Islet precursor cell (in vitro differentiated cells): Measurements from ENCODE around the gene STOX2.

Source experiments
- DNase-seq: peaks from one replicate; pipeline ENCODE4 v3.0.0-alpha.2; 2018

The STOX2 gene

GRCh38 chr4:183898456-183898855 is 6.7 kb upstream of the STOX2 start:
- no peak for DNase-seq

GRCh38 chr4:183903021-183903760 is 1.9 kb upstream of the STOX2 start:
- no peak for DNase-seq

DNA sequence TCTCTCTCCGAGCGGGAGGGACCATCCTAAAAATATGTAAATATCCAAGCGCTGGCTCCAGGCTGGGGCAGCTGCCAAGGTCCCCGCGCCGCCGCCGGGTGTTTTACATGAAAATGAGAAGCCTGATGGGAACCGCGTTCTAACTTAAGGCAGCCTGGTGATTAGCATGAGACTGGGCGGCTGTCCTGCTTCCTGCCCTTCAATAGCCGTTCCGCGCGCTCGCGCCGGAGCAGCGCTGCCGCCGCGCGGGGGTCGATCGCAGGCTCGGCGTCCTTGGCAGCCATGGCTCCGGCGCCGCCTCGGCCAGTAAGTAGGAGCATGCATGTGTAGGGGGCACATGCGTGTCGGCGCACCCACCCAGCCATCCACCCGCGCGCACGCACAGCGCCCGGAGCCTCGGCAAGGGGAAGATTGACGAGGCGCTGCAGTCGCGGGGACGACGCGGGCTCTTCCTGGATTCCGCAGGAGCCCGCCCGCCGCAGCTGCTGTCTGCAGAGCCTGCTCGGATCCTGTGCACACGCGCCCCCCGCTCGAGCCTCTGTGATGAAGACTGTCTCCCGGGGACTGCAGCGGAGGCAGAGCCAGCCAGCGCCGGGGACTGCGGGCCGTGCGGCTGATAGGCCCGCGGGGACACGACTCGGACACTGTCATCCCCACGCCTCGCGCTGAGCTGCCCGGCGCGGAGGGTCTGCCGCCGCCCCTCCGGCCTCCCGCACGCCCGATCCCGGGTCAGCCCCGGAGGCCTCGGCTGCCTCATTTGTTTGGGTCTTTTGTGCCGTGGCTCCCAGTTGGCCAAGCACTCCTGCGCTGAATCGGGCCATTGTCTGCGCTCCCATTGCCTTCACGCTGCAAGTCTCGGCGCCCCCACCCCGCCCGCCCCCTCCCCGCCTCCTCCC is 734 bp downstream of the STOX2 start:
- peak; percentile 76 for DNase-seq

DNA sequence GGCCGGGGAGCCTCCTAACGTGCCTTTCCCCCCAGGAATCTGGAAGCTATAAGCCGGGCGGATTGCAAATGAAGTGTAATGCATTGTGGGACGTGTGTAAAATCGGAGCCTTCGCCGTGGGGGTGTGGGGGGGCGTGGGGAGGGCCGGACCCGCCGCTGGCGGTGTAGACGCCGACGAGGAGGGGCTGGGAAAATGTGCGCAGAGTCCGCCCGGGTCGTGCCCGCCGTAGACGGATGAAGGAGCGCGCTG is 1.3 kb downstream of the STOX2 start:
- DNase-seq = no peak

GRCh38 chr4:183906739-183907651 is 1.9 kb downstream of the STOX2 start:
- DNase-seq = peak; percentile 72

DNA sequence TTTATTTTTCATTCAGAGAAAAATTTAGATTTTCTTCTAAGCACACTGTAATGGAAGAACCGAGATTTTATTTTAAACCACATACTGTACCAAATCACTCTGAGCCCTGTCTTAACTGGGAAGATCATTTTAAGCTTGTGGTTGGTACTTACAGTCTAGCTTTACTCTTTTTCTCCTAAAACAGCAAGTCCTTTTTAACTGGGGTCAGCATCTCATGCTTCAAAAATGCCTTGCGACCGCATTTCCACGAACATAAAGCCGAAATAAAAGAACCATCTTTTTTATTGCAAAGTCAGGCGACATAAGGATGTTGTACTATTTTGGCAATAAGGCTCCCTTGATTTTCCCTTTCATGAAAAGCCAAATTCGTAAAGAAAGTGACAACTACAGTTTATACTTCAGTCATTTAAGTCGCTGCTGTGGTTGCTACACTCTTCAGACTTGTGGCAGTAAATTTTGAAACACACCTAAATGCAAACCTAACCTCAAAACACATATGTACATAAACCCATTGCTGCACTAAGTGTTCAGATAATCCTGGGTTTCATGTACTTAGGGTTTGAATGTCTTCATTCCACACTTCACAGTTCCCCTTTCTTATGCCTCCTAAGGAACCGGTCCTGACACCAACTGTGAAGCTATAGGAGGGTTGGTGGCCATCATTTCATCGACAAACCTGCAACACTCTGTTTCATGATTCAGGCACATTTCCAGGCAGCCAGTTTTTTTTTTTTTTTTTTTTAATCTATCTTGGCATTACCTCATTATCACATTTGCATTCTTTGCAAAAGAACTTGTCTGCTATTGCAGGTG is 3.0 kb downstream of the STOX2 start:
- DNase-seq = no peak

DNA sequence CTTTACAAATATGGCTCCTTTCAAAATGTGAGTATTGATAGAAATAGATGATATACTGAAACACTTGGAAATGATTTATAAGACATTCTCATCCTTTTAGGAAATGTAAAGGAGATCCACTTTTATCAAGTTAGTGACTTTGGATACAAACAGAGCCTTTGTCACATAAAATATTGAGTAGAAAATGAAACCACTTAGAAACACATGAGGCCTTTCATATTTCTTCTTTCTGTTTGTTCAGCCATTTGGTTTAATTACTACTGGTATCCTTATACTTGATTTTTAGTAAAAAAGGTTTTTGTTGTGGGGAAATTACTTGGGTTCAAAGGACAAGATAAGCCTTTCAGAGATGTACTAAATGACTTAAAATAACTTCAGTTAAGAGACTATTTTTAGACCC is 4.1 kb downstream of the STOX2 start:
- DNase-seq = no peak

DNA sequence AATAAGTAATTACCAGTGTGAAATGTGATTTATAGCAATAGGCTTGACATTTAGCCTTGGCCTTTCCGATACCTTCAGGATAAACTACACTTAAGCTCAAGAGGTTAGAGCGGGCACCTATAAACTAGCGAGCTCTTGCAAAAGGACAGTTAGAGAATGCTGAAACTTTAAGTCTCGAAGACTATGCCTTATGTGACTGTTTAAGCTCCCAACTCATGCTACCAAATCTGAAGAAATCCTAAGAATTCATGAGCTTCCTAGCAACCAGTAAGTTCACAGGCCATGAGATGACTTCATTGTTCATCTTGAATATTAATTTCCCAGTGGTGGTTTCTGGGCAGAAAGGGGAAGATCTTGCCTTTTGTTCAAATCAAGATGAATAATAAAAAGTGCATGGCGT is 4.7 kb downstream of the STOX2 start:
- DNase-seq = no peak

GRCh38 chr4:183912585-183912984 is 7.5 kb downstream of the STOX2 start:
- DNase-seq = no peak

DNA sequence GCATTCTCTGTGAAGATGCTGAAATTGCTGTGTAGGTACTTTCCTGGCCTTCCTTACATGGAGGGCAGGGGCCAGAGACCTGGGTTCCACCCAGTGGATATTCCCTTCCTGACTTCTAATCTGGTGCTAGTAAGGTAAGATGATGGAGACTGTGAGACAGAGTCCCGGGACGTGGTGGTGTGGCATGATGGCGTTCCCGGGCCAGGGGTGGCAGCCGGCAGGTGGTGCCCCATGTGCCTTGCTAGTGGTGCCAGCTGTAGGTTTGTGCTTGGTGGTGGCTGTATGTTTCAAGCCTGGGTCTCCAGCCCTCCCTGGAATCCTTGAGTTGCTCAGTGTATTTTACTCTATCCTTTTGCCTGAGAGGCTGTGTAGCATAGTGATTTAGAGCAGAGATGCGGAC is 10.9 kb downstream of the STOX2 start:
- no peak for DNase-seq

DNA sequence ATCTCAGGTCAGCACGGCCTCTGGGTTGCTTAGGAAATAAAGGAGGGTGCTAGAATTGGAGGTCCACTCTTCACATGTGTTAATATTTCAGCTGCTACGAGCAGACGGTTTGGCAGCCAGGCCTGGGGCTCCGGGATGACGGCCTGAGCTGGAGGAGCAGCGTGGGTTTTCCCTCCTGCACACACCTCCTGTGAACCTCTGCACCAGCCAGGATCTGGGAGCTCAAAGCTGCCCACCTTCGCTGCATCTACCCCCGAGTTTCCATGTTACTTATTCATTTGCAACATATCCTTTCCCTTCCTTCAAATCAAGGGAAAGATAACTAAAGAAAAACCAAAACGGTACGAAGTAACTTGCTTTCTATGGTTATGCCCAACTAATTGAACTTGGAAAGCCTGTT is 13.6 kb downstream of the STOX2 start:
- no peak for DNase-seq

DNA sequence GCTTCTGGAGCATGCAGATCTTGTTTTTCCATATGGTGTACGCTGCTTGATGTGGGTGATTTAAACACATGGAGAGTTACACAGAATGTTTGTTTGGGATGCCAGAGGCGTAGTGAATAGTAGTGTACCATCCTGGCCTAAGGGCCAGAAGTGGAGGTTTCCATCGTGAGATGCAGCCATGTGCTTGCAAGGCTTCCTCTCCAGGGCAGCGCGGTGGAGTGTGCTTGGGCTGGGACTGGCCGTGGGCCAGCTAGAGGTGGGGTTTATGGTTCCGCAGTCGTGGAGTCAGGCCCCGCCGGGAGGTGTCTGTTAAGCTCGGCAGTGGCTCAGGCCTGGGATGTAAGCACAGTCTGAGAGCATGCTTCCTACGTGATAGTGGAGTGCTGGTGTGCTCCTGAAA is 14.0 kb downstream of the STOX2 start:
- DNase-seq = no peak

GRCh38 chr4:183920512-183920911 is 15.4 kb downstream of the STOX2 start:
- no peak for DNase-seq

GRCh38 chr4:183921335-183921734 is 16.2 kb downstream of the STOX2 start:
- DNase-seq = no peak

DNA sequence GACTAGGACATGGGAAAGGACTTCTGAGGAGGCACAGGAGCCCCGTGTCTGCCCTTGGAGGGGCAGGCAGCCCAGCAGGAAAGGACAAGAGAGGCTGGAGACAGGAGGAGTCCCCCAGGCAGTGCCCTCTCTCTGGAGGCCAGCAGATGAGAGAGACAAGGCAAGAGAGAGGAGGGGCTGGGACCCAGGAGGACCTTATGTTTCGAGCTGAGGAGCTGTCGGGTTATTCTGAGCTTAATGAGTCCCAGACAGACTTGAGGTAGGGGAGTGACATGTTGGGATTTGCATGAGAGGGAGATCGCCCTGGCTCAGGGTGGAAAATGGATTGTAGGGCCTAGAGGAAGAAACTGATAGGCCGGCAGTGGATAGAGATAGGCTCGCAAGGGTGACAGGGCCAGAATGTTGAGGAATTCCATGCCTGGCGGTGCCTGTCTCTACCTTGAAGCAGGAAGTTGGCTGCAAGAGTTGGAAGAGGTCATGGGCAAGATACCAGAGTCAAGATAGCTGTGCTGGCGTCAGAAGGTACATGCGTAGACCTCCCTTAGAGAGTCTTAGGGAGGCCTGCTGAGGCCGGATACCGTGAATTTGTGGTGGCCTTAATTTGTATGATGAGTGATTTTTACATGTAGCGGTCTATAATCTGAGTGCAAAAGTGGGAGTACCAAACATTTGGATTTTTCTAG is 19.4 kb downstream of the STOX2 start:
- DNase-seq = no peak

GRCh38 chr4:183926950-183927349 is 21.8 kb downstream of the STOX2 start:
- no peak for DNase-seq

GRCh38 chr4:183932576-183932975 is 27.5 kb downstream of the STOX2 start:
- no peak for DNase-seq

- DNase-seq = no peak
Observed at GRCh38 chr4:183934761-183935160, 29.7 kb downstream of the STOX2 start.

GRCh38 chr4:183935355-183936005 is 30.4 kb downstream of the STOX2 start:
- no peak for DNase-seq

GRCh38 chr4:183936047-183936446 is 30.9 kb downstream of the STOX2 start:
- no peak for DNase-seq

- DNase-seq = no peak
Observed at GRCh38 chr4:183936574-183937345, 31.7 kb downstream of the STOX2 start.
